ENCODE data around the gene TAF4.
"Not testable (repeated sequence)": the region's sequence is repeated elsewhere in the genome, so short reads cannot be mapped to it uniquely, and the experiment has no call there.

The TAF4 gene

GRCh38 chr20:61986762-61987321, 78.8 kb downstream of the TAF4 start:
- no peak for FAIRE-seq
- no peak for DNase-seq (ENCODE audit: extremely low spot score, insufficient read length, low read depth)

- DNase-seq (ENCODE audit: extremely low spot score, insufficient read length, low read depth) (no peak), FAIRE-seq (no peak)
Observed at GRCh38 chr20:61985096-61985495, 80.6 kb downstream of the TAF4 start.

- FAIRE-seq; DNase-seq (ENCODE audit: extremely low spot score, insufficient read length, low read depth): not testable (repeated sequence)
Observed at GRCh38 chr20:61984431-61984830, 81.2 kb downstream of the TAF4 start.

GRCh38 chr20:61983965-61984364, 81.7 kb downstream of the TAF4 start:
- FAIRE-seq (no peak), DNase-seq (ENCODE audit: extremely low spot score, insufficient read length, low read depth) (no peak)

- DNase-seq (ENCODE audit: extremely low spot score, insufficient read length, low read depth) (no peak), FAIRE-seq (no peak)
Observed at GRCh38 chr20:61982951-61983315, 82.7 kb downstream of the TAF4 start.

- DNase-seq (ENCODE audit: extremely low spot score, insufficient read length, low read depth) (no peak), FAIRE-seq (no peak)
Observed at GRCh38 chr20:61982191-61982950, 83.3 kb downstream of the TAF4 start.

GRCh38 chr20:61981691-61982090, 84.0 kb downstream of the TAF4 start:
- not testable (repeated sequence) for DNase-seq (ENCODE audit: extremely low spot score, insufficient read length, low read depth); FAIRE-seq

- no peak for FAIRE-seq
Observed at GRCh38 chr20:61980647-61981583, 84.8 kb downstream of the TAF4 start.

GRCh38 chr20:61979701-61980635, 85.7 kb downstream of the TAF4 start:
- no peak for DNase-seq (ENCODE audit: extremely low spot score, insufficient read length, low read depth)
- FAIRE-seq: no peak

More at GRCh38 chr20:61980647-61981583, 84.8 kb downstream of the TAF4 start:
- DNase-seq (ENCODE audit: extremely low spot score, insufficient read length, low read depth): no peak

GRCh38 chr20:61979090-61979489, 86.6 kb downstream of the TAF4 start:
- FAIRE-seq: no peak

GRCh38 chr20:61978491-61978890, 87.2 kb downstream of the TAF4 start:
- no peak for DNase-seq (ENCODE audit: extremely low spot score, insufficient read length, low read depth)
- FAIRE-seq: no peak

More at GRCh38 chr20:61979090-61979489, 86.6 kb downstream of the TAF4 start:
- no peak for DNase-seq (ENCODE audit: extremely low spot score, insufficient read length, low read depth)

GRCh38 chr20:61977419-61977786, 88.3 kb downstream of the TAF4 start:
- FAIRE-seq: no peak
- DNase-seq (ENCODE audit: extremely low spot score, insufficient read length, low read depth): no peak

GRCh38 chr20:61976644-61977418, 88.8 kb downstream of the TAF4 start:
- DNase-seq (ENCODE audit: extremely low spot score, insufficient read length, low read depth): no peak
- no peak for FAIRE-seq

GRCh38 chr20:61976263-61976643, 89.4 kb downstream of the TAF4 start:
- DNase-seq (ENCODE audit: extremely low spot score, insufficient read length, low read depth) (no peak), FAIRE-seq (no peak)

- FAIRE-seq (no peak), DNase-seq (ENCODE audit: extremely low spot score, insufficient read length, low read depth) (no peak)
Observed at GRCh38 chr20:61975407-61976129, 90.1 kb downstream of the TAF4 start.

- DNase-seq (ENCODE audit: extremely low spot score, insufficient read length, low read depth) (no peak), FAIRE-seq (no peak)
Observed at GRCh38 chr20:61974357-61974665, 91.4 kb downstream of the TAF4 start.

- DNase-seq (ENCODE audit: extremely low spot score, insufficient read length, low read depth) (no peak), FAIRE-seq (no peak)
Observed at GRCh38 chr20:61973515-61974356, 91.9 kb downstream of the TAF4 start.

Data from GM18507 (cell line).